KOPT-K1 (cell line): ENCODE data around the gene CBX1.
"Not testable (repeated sequence)": the region's sequence is repeated elsewhere in the genome, so short reads cannot be mapped to it uniquely, and the experiment has no call there.

Source experiments
- H3K27ac ChIP-seq: fragments of 200-600 bp; sonication (generic); 2 replicates; pipeline ENCODE4 v1.5.1; 2016; ENCODE audit warnings: antibody characterized with exemption, mild to moderate bottlenecking, low read depth, low read length; ENCODE audit not compliant: poor library complexity, severe bottlenecking
- H3K36me3 ChIP-seq: fragments of 200-600 bp; sonication (generic); 2 replicates; pipeline ENCODE4 v1.5.1; 2017; ENCODE audit warnings: antibody characterized with exemption, mild to moderate bottlenecking, low read length, moderate library complexity; ENCODE audit not compliant: insufficient read depth
- H3K9me3 ChIP-seq: fragments of 200-600 bp; sonication (generic); 2 replicates; pipeline ENCODE4 v1.5.1; 2017; ENCODE audit warnings: antibody characterized with exemption, low read length, mild to moderate bottlenecking; ENCODE audit not compliant: insufficient read depth, poor library complexity, severe bottlenecking

Gene CBX1

DNA sequence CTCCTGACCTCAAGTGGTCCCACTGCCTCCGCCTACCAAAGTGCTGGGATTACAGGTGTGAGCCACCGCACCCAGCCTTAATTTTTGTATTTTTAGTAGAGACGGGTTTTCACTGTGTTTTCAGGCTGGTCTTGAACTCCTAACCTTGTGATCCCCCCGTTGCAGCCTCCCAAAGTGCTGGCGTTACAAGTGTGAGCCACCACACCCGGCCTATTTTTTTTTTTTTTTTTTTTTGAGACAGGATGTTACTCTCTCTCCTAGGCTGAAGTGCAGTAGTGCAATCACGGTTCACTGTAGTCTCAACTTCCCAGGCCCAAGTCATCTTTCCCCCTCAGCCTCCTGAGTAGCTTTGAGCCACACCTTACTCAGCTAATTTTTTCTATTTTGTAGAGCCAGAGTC, 3.2 kb upstream of the CBX1 start:
- Histone ChIP-seq H3K27ac (no peak overlapping the region), H3K9me3 (peaks cover 7% of the 10 kb centered on the region), H3K36me3 (no peaks in the 10 kb centered on the region)

DNA sequence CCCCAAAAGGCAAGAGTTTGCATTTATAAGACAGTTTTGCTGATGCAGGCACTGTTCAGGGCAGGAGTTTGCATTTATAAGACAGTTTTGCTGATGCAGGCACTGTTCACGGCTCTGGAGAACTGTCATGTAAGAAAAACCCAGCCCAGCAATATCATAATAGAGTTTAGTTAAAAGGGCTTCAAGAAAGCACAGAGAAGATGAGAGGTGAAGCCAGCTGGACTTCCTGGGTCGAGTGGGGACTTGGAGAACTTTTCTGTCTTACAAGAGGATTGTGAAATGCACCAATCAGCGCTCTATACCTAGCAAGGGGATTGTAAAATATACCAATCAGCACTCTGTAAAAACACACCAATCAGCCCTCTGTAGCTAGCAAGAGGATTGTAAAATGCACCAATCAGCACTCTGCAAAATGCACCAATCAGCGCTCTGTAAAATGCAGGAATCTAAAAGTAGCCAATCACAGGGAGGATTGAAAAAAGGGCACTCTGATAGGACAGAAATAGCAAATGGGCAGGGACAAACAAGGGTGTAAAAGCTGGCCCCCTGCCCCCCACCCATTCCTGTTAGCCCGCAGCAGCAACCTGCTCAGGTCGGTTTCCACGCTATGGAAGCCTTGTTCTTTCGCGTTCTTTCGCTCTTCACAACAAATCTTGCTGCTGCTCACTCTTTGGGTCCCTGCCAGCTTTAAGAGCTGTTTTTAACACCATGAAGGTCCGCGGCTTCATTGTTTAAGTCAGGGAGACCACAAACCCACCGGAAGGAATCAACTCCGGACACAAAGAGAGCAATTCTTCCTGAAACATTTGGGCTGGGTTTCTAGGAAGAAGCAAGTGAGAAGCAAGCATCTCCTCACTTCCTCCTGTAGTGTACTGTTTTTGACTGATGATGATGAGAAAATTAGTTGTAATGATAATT, 1.8 kb upstream of the CBX1 start:
- H3K9me3 ChIP-seq = peaks cover 7% of the 10 kb centered on the region
- H3K36me3 ChIP-seq = no peaks in the 10 kb centered on the region
- no peak overlapping the region for H3K27ac ChIP-seq

GRCh38 chr17:48102043-48102750, 919 bp upstream of the CBX1 start:
- Histone ChIP-seq H3K36me3 (no peaks in the 10 kb centered on the region), H3K27ac (peak overlapping the region; percentile 82), H3K9me3 (peaks cover 7% of the 10 kb centered on the region)

DNA sequence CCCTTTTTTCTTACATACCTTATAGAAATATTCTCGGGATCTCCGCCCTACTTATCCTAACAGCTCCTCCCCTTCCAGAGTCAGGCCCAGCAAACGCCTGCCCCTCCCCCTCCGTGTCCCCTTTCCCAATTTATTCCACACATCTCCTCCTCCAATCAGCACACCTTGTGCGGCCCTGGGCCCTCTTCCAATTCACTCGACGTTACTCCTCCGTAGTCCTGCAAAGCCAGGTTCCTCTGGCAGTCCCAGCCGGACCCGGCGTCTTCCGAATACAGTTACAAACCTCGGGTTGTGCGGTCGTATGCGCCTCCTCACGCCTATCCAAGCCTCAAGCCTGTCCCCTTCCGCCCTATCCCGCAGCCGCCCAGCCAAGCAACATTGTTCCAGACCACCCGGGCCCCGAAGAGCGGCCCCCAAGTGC, 677 bp downstream of the CBX1 start:
- peak overlapping the region; percentile 82 for H3K27ac ChIP-seq
- peaks cover 7% of the 10 kb centered on the region for H3K9me3 ChIP-seq

GRCh38 chr17:48100160-48100559, 1.1 kb downstream of the CBX1 start:
- Histone ChIP-seq H3K27ac (peak overlapping the region; percentile 82), H3K36me3 (peaks cover 17% of the 10 kb centered on the region), H3K9me3 (peaks cover 7% of the 10 kb centered on the region)

More for the DNA sequence above, 677 bp downstream of the CBX1 start:
- H3K36me3 ChIP-seq = peaks cover 13% of the 10 kb centered on the region

GRCh38 chr17:48095611-48096010, 5.7 kb downstream of the CBX1 start:
- Histone ChIP-seq H3K9me3 (no peaks in the 10 kb centered on the region), H3K36me3 (peaks cover 63% of the 10 kb centered on the region), H3K27ac (no peak overlapping the region)

DNA sequence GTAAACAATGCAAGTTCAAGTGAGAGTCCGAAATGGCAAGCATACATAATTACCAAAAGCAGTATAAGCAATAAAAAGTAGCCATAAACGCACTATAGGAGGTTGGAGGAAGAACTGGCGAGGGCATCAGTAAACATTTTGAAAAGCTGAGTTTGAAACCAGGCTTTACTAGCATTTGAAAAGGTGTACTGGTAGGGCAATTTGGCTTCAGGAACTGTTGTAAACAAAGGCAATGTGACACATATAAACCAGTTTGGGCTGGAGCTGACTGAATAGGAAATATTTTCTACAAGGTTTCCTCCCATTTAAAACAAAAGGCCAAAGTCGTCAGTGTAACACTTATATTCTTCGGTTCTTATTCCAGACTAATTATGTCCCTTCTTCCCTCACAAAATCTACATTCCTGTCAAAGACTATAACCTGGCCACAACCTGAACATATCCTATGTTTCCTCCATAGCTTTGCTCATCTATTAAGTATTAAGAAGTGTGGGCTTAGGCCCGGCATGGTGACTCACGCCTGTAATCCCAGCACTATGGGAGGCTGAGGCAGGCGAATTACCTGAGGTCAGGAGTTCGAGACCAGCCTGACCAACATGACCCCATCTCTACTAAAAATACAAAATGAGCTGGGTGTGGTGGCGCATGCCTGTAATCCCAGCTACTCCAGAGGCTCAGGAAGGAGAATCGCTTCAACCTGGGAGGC, 7.8 kb downstream of the CBX1 start:
- H3K36me3 ChIP-seq = peaks cover 75% of the 10 kb centered on the region
- H3K9me3 ChIP-seq = no peaks in the 10 kb centered on the region
- H3K27ac ChIP-seq = no peak overlapping the region

DNA sequence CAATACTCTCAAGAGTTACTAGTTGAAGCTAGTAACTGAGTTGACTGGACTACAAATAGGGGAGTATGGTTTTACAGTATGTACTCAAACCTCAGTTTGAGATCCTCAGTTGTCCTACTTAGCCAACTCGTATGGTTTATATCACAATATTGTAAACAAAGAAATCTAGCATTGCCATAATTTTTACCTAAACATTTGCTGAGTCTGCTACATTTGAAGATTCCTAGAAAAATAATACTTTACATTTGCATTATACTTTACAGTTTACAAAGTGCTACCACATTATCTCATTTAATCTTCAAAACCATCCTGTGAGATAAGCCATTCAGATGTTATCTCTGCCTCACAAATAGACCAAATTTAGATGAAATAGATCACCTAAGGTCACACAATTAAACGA, 16.3 kb downstream of the CBX1 start:
- H3K36me3 ChIP-seq = peaks cover 10% of the 10 kb centered on the region; the same call in 1 of the 2 replicates
- no peaks in the 10 kb centered on the region for H3K9me3 ChIP-seq
- H3K27ac ChIP-seq = no peak overlapping the region

DNA sequence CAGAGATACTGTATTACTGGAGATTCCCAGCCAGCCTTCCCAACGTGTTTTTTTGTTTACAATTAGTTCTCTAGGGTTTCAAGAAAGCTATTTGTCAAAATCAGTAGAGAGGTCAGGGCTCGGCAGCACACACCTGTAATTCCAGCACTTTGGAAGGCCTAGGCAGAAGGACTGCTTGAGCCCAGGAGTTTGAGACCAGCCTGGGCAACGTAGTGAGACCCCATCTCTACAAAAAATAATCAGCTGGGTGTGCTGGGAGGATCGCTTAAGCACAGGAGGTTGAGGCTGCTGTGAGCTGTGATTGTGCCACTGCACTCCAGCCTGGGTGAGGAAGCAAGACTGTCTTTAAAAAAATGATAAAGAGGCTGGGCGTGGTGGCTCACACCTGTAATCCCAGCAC, 19.4 kb downstream of the CBX1 start:
- Histone ChIP-seq H3K27ac (no peak overlapping the region), H3K36me3 (peaks cover 9% of the 10 kb centered on the region), H3K9me3 (no peaks in the 10 kb centered on the region)

DNA sequence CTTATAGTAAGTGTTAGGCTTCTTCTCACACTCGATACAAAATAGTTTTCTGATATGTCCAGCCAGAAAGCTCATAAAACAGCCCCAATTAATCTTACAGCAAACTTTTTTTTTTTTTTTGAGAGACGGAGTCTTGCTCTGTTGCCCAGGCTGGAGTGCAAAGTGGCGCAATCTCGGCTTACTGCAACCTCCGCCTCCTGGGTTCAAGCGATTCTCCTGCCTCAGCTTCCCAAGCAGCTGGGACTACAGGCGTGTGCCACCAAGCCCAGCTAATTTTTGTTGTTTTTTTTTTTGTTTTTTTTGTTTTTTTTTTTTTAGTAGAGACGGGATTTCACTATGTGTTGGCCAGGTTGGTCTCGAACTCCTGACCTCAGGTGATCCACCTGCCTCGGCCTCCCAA, 24.1 kb downstream of the CBX1 start:
- H3K36me3 ChIP-seq = peaks cover 56% of the 10 kb centered on the region
- H3K27ac ChIP-seq, H3K9me3 ChIP-seq: not testable (repeated sequence)

GRCh38 chr17:48074322-48075081, 26.8 kb downstream of the CBX1 start:
- H3K27ac ChIP-seq = no peak overlapping the region
- no peaks in the 10 kb centered on the region for H3K9me3 ChIP-seq
- peaks cover 81% of the 10 kb centered on the region for H3K36me3 ChIP-seq

DNA sequence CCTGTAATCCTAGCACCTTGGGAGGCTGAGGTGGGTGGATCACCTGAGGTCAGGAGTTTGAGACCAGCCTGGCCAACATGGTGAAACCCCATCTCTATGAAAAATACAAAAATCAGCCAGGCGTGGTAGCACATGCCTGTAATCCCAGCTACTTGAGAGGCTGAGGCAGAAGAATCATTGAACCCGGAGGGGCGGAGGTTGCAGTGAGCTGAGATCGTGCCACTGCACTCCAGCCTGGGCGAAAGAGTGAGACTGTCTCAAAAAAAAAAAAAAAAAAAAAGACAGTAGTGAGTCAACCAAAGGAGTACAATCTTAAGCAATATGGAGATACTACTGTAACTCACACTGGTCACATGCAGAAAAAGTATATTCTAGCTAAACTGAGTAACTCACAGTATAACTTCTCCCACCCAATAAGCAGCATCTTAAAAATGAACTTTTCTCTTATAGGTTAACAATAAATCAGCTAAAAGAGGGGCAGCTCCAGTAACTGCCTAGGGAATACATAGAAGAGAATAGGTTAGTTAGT, 27.6 kb downstream of the CBX1 start:
- H3K36me3 ChIP-seq = peaks cover 88% of the 10 kb centered on the region
- not testable (repeated sequence) for H3K27ac ChIP-seq, H3K9me3 ChIP-seq

GRCh38 chr17:48072811-48073210, 28.5 kb downstream of the CBX1 start:
- not testable (repeated sequence) for H3K27ac ChIP-seq
- peaks cover 96% of the 10 kb centered on the region for H3K36me3 ChIP-seq

DNA sequence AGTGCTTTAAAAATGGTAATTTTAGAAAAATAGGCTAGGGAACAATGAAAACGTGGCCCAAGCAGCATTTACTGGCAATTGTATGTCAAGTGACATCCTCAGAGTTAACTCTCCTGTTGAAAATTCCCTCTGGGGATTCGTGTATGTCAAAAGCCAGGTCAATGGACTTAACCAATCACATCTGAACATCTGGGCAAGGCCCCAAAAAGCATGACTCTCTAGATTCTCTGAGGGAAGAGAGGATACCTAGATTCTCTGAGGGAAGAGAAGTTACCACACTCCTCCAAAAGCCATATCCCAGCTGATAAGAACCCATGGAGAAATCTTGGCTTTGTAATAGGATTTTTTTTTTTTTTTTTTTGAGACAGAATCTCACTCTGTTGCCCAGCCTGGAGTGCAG, 29.6 kb downstream of the CBX1 start:
- Histone ChIP-seq H3K9me3 (no peaks in the 10 kb centered on the region), H3K36me3 (peaks cover 96% of the 10 kb centered on the region), H3K27ac (no peak overlapping the region)

More at GRCh38 chr17:48072811-48073210, 28.5 kb downstream of the CBX1 start:
- not testable (repeated sequence) for H3K9me3 ChIP-seq
